ENCODE results near the gene INTS7.
"Not testable (repeated sequence)": the region's sequence is repeated elsewhere in the genome, so short reads cannot be mapped to it uniquely, and the experiment has no call there.

Gene INTS7

DNA sequence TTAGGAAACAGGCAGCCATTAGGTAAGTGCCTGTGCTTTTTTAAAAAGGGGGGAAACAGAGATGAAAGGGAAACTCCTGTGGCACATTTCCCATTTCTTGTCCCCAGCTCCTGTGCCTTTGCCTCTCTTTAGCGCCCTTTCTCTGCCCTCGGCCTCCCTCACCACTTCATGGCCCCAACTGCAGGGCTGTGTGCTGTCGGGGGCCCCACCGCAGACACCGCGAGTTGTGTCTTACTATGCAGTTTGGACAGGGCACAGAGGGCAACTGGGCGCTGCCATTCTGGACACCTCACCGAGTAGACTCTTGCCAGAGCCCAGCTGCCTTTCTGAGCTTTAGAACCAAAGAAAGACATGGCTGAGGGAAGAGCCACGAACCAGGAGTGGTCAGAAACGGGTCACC is 111.1 kb downstream of the INTS7 start:
- Mint-ChIP-seq H3K27ac (no peak overlapping the region), H3K9me3 (no peaks in the 10 kb centered on the region), H3K4me1 (peaks cover 6% of the 10 kb centered on the region), H3K36me3 (ENCODE audit: low read depth) (no peaks in the 10 kb centered on the region), H3K4me3 (no peak overlapping the region), H3K27me3 (ENCODE audit: low read depth, poor library complexity) (peaks cover 4% of the 10 kb centered on the region)
- no peak for TF ChIP-seq CTCF (IDR thresholded peaks at IDR 0.05)
- no peak for DNase-seq

DNA sequence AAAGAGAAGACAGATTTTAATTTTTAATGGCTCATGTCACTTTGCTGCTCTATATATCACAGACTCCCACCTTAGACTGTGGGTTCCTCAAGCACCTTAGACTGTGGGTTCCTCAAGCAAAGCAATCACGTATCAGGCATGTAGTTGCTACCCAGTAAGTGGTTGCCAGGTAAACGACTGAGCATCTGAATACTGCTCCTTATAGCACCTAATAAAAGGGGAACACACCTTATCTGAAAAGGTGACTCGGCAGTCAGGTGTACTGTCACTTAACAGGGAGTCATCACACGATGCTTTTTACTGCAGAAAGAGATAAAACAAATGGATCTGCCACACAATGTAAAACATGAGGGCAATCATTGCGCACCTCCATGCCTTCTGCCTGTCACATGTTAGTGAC is 112.3 kb downstream of the INTS7 start:
- no peaks in the 10 kb centered on the region for H3K9me3 Mint-ChIP-seq
- TF ChIP-seq CTCF (IDR thresholded peaks at IDR 0.05) = no peak
- H3K27me3 Mint-ChIP-seq (ENCODE audit: low read depth, poor library complexity) = peaks cover 7% of the 10 kb centered on the region
- peaks cover 6% of the 10 kb centered on the region for H3K4me1 Mint-ChIP-seq
- DNase-seq = no peak
- no peak overlapping the region for H3K27ac Mint-ChIP-seq
- no peak overlapping the region for H3K4me3 Mint-ChIP-seq
- H3K36me3 Mint-ChIP-seq (ENCODE audit: low read depth) = no peaks in the 10 kb centered on the region

- Mint-ChIP-seq H3K9me3 (no peaks in the 10 kb centered on the region), H3K27me3 (ENCODE audit: low read depth, poor library complexity) (peaks cover 7% of the 10 kb centered on the region), H3K27ac (no peak overlapping the region), H3K36me3 (ENCODE audit: low read depth) (no peaks in the 10 kb centered on the region), H3K4me1 (peaks cover 6% of the 10 kb centered on the region), H3K4me3 (no peak overlapping the region)
- no peak for TF ChIP-seq CTCF (IDR thresholded peaks at IDR 0.05)
- no peak for DNase-seq
Measured at GRCh38 chr1:211921579-211922095, 113.7 kb downstream of the INTS7 start.

DNA sequence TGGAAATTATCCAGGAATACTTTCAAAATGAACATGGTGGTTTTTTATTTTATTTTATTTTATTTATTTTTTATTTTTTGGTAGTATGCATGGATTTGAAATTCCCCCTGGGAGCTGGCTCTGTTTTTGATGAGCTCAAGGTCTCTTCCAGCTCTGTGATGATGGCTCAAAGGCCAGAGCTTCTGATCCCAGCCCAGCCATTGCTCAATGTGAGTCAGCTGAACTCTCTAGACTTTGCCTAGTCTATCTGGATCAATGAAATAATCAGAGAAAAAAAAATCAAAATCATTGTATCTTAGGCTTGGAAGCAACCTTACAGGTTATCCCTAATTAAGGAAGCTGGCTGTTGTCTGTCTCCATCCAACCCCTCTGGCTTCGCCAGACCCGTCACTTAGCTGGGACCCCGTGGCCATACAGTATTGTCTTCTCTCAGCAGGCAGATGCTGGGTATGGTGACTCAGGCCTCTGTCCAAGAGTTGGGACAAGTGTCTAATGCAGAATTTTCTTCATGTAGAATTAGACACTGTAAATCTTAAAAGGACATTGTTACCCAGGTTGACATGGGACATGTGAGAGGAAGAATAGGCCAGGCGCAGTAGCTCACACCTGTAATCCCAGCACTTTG is 114.6 kb downstream of the INTS7 start:
- no peak for TF ChIP-seq CTCF (IDR thresholded peaks at IDR 0.05)
- Mint-ChIP-seq H3K27ac (no peak overlapping the region), H3K36me3 (ENCODE audit: low read depth) (no peaks in the 10 kb centered on the region), H3K4me1 (peaks cover 6% of the 10 kb centered on the region), H3K4me3 (no peak overlapping the region), H3K9me3 (no peaks in the 10 kb centered on the region), H3K27me3 (ENCODE audit: low read depth, poor library complexity) (peaks cover 7% of the 10 kb centered on the region)
- DNase-seq = no peak

DNA sequence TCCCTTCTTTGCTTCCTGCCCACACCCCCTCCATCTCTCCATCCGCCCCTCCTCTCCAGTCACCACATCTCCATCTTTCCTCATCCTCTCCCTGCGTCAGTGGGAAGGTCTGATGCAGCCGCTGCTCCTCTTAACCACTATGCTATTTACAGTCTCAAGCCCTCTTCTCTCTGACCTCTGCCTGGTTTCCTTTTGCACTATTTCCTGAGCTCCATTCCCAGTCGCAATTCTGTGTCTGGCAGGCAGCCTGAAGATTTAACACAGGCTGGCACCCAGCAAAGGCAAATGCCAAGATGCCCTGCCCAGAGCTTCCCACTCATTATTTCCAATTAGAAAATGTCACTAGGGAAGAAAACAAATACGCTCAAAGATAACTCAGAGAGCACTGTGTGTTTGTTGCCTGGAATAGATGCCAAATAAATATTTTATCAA is 115.2 kb downstream of the INTS7 start:
- Mint-ChIP-seq H3K36me3 (ENCODE audit: low read depth) (no peaks in the 10 kb centered on the region), H3K4me1 (peaks cover 6% of the 10 kb centered on the region), H3K4me3 (no peak overlapping the region), H3K27me3 (ENCODE audit: low read depth, poor library complexity) (peaks cover 7% of the 10 kb centered on the region), H3K27ac (no peak overlapping the region), H3K9me3 (no peaks in the 10 kb centered on the region)
- no peak for TF ChIP-seq CTCF (IDR thresholded peaks at IDR 0.05)
- DNase-seq = no peak

GRCh38 chr1:211918843-211919414 is 116.4 kb downstream of the INTS7 start:
- no peaks in the 10 kb centered on the region for H3K36me3 Mint-ChIP-seq (ENCODE audit: low read depth)
- peak overlapping the region; percentile 90 for H3K27ac Mint-ChIP-seq
- H3K27me3 Mint-ChIP-seq (ENCODE audit: low read depth, poor library complexity) = peaks cover 7% of the 10 kb centered on the region
- TF ChIP-seq CTCF (IDR thresholded peaks at IDR 0.05) = no peak
- no peaks in the 10 kb centered on the region for H3K9me3 Mint-ChIP-seq
- no peak for DNase-seq
- H3K4me1 Mint-ChIP-seq = peaks cover 6% of the 10 kb centered on the region
- no peak overlapping the region for H3K4me3 Mint-ChIP-seq

GRCh38 chr1:211916458-211916857 is 118.9 kb downstream of the INTS7 start:
- peaks cover 16% of the 10 kb centered on the region for H3K4me1 Mint-ChIP-seq
- not testable (repeated sequence) for H3K4me3 Mint-ChIP-seq; H3K27ac Mint-ChIP-seq; H3K9me3 Mint-ChIP-seq; DNase-seq; H3K27me3 Mint-ChIP-seq (ENCODE audit: low read depth, poor library complexity); H3K36me3 Mint-ChIP-seq (ENCODE audit: low read depth)

Data from nephron progenitor cell (in vitro differentiated cells).